GM12878 (cell line): Measurements from ENCODE around the gene DIP2B. TPM values are rescaled to one million over a fixed set of nuclear protein-coding genes. Genes with fewer than 3 reads are reported as not detected.
A peak's percentile ranks its signal among the peaks of the same experiment; 100 is the strongest.

Experiments used
- CHD1 ChIP-seq: IDR thresholded peaks from 2 replicates; pipeline ENCODE4 v1.6.1; 2012; ENCODE audit warnings: low read depth, low read length, improper control_type of control experiment
- CUX1 ChIP-seq: IDR thresholded peaks from 2 replicates; pipeline ENCODE4 v1.6.1; 2012; ENCODE audit warnings: improper control_type of control experiment, low read depth, low read length; ENCODE audit not compliant: insufficient replicate concordance
- EED ChIP-seq: sonication (generic); IDR thresholded peaks from 2 replicates; pipeline ENCODE4 v1.6.1; 2016; ENCODE audit warnings: antibody characterized with exemption, low read depth
- EP300 ChIP-seq, 2 experiments: fragments of 150-350 bp in 1 of 2; IDR thresholded peaks; 2 replicates each; pipeline ENCODE4 v1.6.1; 2011 to 2012; ENCODE audit warnings: low read depth in 2 of 2, low read length in 2 of 2, borderline replicate concordance in 1 of 2, improper control_type of control experiment in 1 of 2, inconsistent platforms in 1 of 2; ENCODE audit not compliant: control insufficient read depth in 1 of 2
- ETV6 ChIP-seq, 2 experiments: fragments of 450-650 bp in 1 of 2; IDR thresholded peaks in 1 of 2; conservative IDR thresholded peaks in 1 of 2; 2 replicates each; pipeline ENCODE4 v1.6.1; 2014; ENCODE audit warnings: antibody characterized with exemption in 1 of 2, borderline replicate concordance in 1 of 2, low read depth in 1 of 2, mild to moderate bottlenecking in 1 of 2, moderate library complexity in 1 of 2
- HDAC6 ChIP-seq: fragments of 200-600 bp; sonication (generic); IDR thresholded peaks from one replicate; pipeline ENCODE4 v1.8.0; 2017; ENCODE audit warnings: antibody characterized with exemption; ENCODE audit not compliant: unreplicated experiment
- KDM1A ChIP-seq: fragments of 200-600 bp; sonication (generic); IDR thresholded peaks from 2 replicates; pipeline ENCODE4 v1.6.1; 2016; ENCODE audit warnings: borderline replicate concordance
- MXI1 ChIP-seq: fragments of 150-350 bp; IDR thresholded peaks from 2 replicates; pipeline ENCODE4 v1.6.1; 2011; ENCODE audit warnings: low read depth, mild to moderate bottlenecking, inconsistent platforms, low read length, improper control_type of control experiment
- PML ChIP-seq: IDR thresholded peaks from 2 replicates; pipeline ENCODE4 v1.6.1; 2012; ENCODE audit warnings: low read length, inconsistent platforms
- SMC3 ChIP-seq: IDR thresholded peaks from 2 replicates; pipeline ENCODE4 v1.6.1; 2011; ENCODE audit warnings: low read length, improper control_type of control experiment, borderline replicate concordance
- ZNF207 ChIP-seq: fragments of 450-650 bp; IDR thresholded peaks from 2 replicates; pipeline ENCODE4 v1.6.1; 2014; ENCODE audit warnings: antibody characterized with exemption, mild to moderate bottlenecking, borderline replicate concordance
- ZNF384 ChIP-seq: IDR thresholded peaks from 2 replicates; pipeline ENCODE4 v1.6.1; 2012; ENCODE audit warnings: low read depth, mild to moderate bottlenecking, low read length, improper control_type of control experiment, borderline replicate concordance
- ZNF622 ChIP-seq: fragments of 450-650 bp; IDR thresholded peaks from 2 replicates; pipeline ENCODE4 v1.6.1; 2017; ENCODE audit warnings: mild to moderate bottlenecking, inconsistent platforms
- ZSCAN29 ChIP-seq: fragments of 450-650 bp; IDR thresholded peaks from 2 replicates; pipeline ENCODE4 v1.6.1; 2017; ENCODE audit warnings: mild to moderate bottlenecking, moderate library complexity
- polyA plus RNA-seq, 11 experiments: library from polyadenylated mRNA; depleted of rRNA in 4 of 11; unstranded in 6 of 11; stranded (reverse) in 5 of 11; fragments of >200 nt; fragmentation: Nextera tagmentation in 4 of 11; fragmentation: Illumina TruSeq in 1 of 11; extraction: Ambion mirVana in 4 of 11; extraction: Trizol in 1 of 11; gene quantifications; 1 replicate in 1 of 11; 2 replicates in 10 of 11; pipeline versions ENCODE4 v1.2.1 to v1.2.3, GENCODE V29; 2011 to 2016; ENCODE audit warnings: inconsistent platforms in 2 of 11, missing spikeins in 2 of 11, low read depth in 1 of 11
- total RNA-seq, 4 experiments: library from RNA; depleted of rRNA in 3 of 4; stranded (reverse); fragments of >200 nt in 3 of 4; fragmentation: Illumina TruSeq in 1 of 4; extraction: Trizol in 1 of 4; gene quantifications; 2 replicates each; pipeline versions ENCODE4 v1.2.1 to v1.2.3, GENCODE V29; 2013 to 2021
- TF ChIP-seq, protein P1 (sequence below): IDR thresholded peaks from 2 replicates; pipeline ENCODE4 v1.6.1; 2012; ENCODE audit warnings: mild to moderate bottlenecking, low read depth, low read length
- TF ChIP-seq, protein P2 (sequence below): fragments of 450-650 bp; IDR thresholded peaks from 2 replicates; pipeline ENCODE4 v1.6.1; 2017; ENCODE audit warnings: mild to moderate bottlenecking, low read depth, inconsistent platforms; ENCODE audit not compliant: poor library complexity, severe bottlenecking

DIP2B gene
- total and polyA plus RNA-seq, 10 of the 15 experiments (the other 5 are each of a cell fraction or from before 2014, with no cell fraction given), result 4.5 to 30.0 (median 18.6) TPM

GRCh38 chr12:50597200-50598195 is 92.7 kb downstream of the DIP2B start (continued):
- TF ChIP-seq, protein P1, sequence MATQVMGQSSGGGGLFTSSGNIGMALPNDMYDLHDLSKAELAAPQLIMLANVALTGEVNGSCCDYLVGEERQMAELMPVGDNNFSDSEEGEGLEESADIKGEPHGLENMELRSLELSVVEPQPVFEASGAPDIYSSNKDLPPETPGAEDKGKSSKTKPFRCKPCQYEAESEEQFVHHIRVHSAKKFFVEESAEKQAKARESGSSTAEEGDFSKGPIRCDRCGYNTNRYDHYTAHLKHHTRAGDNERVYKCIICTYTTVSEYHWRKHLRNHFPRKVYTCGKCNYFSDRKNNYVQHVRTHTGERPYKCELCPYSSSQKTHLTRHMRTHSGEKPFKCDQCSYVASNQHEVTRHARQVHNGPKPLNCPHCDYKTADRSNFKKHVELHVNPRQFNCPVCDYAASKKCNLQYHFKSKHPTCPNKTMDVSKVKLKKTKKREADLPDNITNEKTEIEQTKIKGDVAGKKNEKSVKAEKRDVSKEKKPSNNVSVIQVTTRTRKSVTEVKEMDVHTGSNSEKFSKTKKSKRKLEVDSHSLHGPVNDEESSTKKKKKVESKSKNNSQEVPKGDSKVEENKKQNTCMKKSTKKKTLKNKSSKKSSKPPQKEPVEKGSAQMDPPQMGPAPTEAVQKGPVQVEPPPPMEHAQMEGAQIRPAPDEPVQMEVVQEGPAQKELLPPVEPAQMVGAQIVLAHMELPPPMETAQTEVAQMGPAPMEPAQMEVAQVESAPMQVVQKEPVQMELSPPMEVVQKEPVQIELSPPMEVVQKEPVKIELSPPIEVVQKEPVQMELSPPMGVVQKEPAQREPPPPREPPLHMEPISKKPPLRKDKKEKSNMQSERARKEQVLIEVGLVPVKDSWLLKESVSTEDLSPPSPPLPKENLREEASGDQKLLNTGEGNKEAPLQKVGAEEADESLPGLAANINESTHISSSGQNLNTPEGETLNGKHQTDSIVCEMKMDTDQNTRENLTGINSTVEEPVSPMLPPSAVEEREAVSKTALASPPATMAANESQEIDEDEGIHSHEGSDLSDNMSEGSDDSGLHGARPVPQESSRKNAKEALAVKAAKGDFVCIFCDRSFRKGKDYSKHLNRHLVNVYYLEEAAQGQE, result no peak
- TF ChIP-seq PML (peak; percentile 69; the same call in 1 of the 2 replicates), HDAC6 (no peak), MXI1 (0 out of 2 replicates have a peak, but pooled peaks have one; percentile 25), ZNF622 (no peak), EP300 (IDR thresholded peaks at IDR 0.05; ENCODE audit: borderline replicate concordance in 1 of 2, control insufficient read depth in 1 of 2, low read depth in 2 of 2, low read length in 2 of 2) (no peak), EED (peak; percentile 51; the same call in 1 of the 2 replicates), ETV6 (conservative IDR thresholded peaks at IDR 0.05 in 1 of 2, IDR thresholded peaks at IDR 0.05 in 1 of 2; ENCODE audit: borderline replicate concordance in 1 of 2, low read depth in 1 of 2) (peak in 1 of 2 experiments; percentile 48; a peak in 1 of 4 replicates), ZNF384 (no peak), CHD1 (no peak), CUX1 (no peak), KDM1A (no peak), SMC3 (no peak), ZSCAN29 (no peak), ZNF207 (no peak)
- TF ChIP-seq, protein P2, sequence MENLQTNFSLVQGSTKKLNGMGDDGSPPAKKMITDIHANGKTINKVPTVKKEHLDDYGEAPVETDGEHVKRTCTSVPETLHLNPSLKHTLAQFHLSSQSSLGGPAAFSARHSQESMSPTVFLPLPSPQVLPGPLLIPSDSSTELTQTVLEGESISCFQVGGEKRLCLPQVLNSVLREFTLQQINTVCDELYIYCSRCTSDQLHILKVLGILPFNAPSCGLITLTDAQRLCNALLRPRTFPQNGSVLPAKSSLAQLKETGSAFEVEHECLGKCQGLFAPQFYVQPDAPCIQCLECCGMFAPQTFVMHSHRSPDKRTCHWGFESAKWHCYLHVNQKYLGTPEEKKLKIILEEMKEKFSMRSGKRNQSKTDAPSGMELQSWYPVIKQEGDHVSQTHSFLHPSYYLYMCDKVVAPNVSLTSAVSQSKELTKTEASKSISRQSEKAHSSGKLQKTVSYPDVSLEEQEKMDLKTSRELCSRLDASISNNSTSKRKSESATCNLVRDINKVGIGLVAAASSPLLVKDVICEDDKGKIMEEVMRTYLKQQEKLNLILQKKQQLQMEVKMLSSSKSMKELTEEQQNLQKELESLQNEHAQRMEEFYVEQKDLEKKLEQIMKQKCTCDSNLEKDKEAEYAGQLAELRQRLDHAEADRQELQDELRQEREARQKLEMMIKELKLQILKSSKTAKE, result no peak
